Astrocyte of the cerebellum (primary cell): ENCODE results near the gene FAM200C.

Experiments used
- DNase-seq: peaks from one replicate; pipeline ENCODE4 v3.0.0-alpha.2; 2011; ENCODE audit warnings: low read depth
- H3K4me3 ChIP-seq: 2 replicates; pipeline ENCODE4 v1.5.1; 2011; ENCODE audit warnings: mild to moderate bottlenecking, low read depth, low read length, moderate library complexity
- CTCF ChIP-seq: IDR thresholded peaks from 2 replicates; pipeline ENCODE4 v1.5.1; 2012; ENCODE audit warnings: low read length, low read depth, moderate library complexity, mild to moderate bottlenecking; ENCODE audit errors: missing control alignments
- in situ Hi-C: cut with HindIII; loops from 2 replicates; pipeline ENCODE4 v1.10.0; 2017; ENCODE audit warnings: low sequenced_read_pairs

Gene FAM200C

GRCh38 chr5:160435532-160435931 is 35.7 kb upstream of the FAM200C start:
- DNase-seq: no peak
- in situ Hi-C loops: no loop called here
- no peak for TF ChIP-seq CTCF
- no peak overlapping the region for H3K4me3 ChIP-seq

- H3K4me3 ChIP-seq: no peak overlapping the region
- TF ChIP-seq CTCF: no peak
- no peak for DNase-seq
- in situ Hi-C loops: no loop called here
Measured at GRCh38 chr5:160434022-160434531, 34.2 kb upstream of the FAM200C start.

DNA sequence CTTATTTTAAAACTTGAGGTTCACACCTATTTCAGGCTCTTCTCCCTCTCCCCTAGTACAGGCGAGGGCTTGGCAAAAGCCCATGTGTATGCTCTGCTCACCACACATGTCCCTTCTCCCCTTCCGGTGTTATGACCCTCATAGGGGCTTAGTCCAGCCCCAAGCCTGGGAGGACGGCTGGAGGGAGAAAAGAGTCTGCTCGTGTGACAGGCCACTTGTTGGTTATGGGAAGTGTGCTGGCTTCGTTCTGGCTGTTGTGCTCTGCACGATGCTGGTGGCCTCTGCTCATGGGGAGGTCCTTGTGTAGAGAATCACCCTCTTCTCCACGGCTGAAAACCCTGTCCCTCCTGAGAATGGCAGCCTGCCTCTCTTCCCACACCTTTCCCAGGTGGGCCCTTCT is 32.9 kb upstream of the FAM200C start:
- no peak for TF ChIP-seq CTCF
- H3K4me3 ChIP-seq: no peak overlapping the region
- no peak for DNase-seq
- in situ Hi-C loops: no loop called here

- TF ChIP-seq CTCF: no peak
- no peak for DNase-seq
- no peak overlapping the region for H3K4me3 ChIP-seq
- in situ Hi-C loops: no loop called here
Measured at GRCh38 chr5:160432196-160432595, 32.3 kb upstream of the FAM200C start.

GRCh38 chr5:160427607-160428006 is 27.8 kb upstream of the FAM200C start:
- no peak for DNase-seq
- TF ChIP-seq CTCF: no peak
- in situ Hi-C loops: no loop called here

GRCh38 chr5:160423099-160423498 is 23.2 kb upstream of the FAM200C start:
- H3K4me3 ChIP-seq: peak overlapping the region; percentile 54
- TF ChIP-seq CTCF: no peak

More at GRCh38 chr5:160427607-160428006, 27.8 kb upstream of the FAM200C start:
- no peak overlapping the region for H3K4me3 ChIP-seq

GRCh38 chr5:160421625-160422258 is 21.9 kb upstream of the FAM200C start, which contains the start of gene PTTG1:
Gene PTTG1, plus strand, starts transcription at chr5:160421855. Its CDS starts 458 bp downstream, at chr5:160422313.
- peak within 1 kb of the TSS; percentile 54 for H3K4me3 ChIP-seq
- in situ Hi-C loops: no loop called here
- no peak for TF ChIP-seq CTCF
- peak; percentile 96 for DNase-seq

More at GRCh38 chr5:160423099-160423498, 23.2 kb upstream of the FAM200C start:
- in situ Hi-C loops: no loop called here
- DNase-seq: no peak
